MM.1S (cell line): ENCODE results near the gene GPR143.

Source experiments
- EZH2phosphoT487 ChIP-seq: fragments of 300-600 bp; sonication (generic); IDR thresholded peaks from 2 replicates; pipeline ENCODE4 v1.6.1; 2018; ENCODE audit warnings: antibody characterized with exemption, low read length
- TF ChIP-seq, protein P1 (sequence below): fragments of 300-600 bp; sonication (generic); IDR thresholded peaks from 2 replicates; pipeline ENCODE4 v1.5.1; 2016; ENCODE audit warnings: antibody characterized with exemption, low read length, mixed read lengths

DNA sequence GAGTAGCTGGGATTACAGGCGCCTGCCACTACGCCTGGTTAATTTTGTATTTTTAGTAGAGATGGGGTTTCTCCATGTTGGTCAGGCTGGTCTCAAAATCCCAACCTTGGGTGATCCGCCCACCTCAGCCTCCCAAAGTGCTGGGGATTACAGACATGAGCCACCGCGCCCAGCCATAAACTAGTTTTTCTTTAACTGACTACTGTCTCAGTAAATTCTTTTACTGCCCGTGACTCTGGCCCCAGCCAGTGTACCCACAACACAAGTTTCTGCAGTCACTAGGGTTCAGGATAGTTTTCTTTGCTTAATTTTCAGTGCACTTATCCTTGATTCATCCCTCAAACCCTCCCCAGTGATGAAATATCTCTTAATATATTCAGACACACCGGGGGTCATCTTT lies 28.8 kb upstream of the GPR143 start:
- no peak for TF ChIP-seq EZH2phosphoT487
- TF ChIP-seq, protein P1, sequence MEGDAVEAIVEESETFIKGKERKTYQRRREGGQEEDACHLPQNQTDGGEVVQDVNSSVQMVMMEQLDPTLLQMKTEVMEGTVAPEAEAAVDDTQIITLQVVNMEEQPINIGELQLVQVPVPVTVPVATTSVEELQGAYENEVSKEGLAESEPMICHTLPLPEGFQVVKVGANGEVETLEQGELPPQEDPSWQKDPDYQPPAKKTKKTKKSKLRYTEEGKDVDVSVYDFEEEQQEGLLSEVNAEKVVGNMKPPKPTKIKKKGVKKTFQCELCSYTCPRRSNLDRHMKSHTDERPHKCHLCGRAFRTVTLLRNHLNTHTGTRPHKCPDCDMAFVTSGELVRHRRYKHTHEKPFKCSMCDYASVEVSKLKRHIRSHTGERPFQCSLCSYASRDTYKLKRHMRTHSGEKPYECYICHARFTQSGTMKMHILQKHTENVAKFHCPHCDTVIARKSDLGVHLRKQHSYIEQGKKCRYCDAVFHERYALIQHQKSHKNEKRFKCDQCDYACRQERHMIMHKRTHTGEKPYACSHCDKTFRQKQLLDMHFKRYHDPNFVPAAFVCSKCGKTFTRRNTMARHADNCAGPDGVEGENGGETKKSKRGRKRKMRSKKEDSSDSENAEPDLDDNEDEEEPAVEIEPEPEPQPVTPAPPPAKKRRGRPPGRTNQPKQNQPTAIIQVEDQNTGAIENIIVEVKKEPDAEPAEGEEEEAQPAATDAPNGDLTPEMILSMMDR = no peak
